PC-3 (cell line): ENCODE data around the gene ZBTB16. TPM values are rescaled to one million over a fixed set of nuclear protein-coding genes. Genes with fewer than 3 reads are reported as not detected.

Experiments
- ATAC-seq: fragments of 200-7000 bp; cut with Tn5 transposase; 2 replicates; pipeline ENCODE4 v1.9.1; 2020; ENCODE audit warnings: mild to moderate bottlenecking, moderate library complexity
- BruUV-seq: library from RNA; stranded (reverse); fragments of 400-500 nt; replicated peaks from 2 replicates; lab custom pipeline; 2021; lab: Mats Ljungman, UMichigan
- CTCF ChIA-PET: fragments of 300-600 bp; sonication (Branson Sonifier 250); formaldehyde crosslinking; loops from one replicate; lab custom pipeline; 2022; ENCODE audit warnings: antibody characterized with exemption; lab: Charles Lee
- POLR2A ChIA-PET: fragments of 300-600 bp; sonication (Branson Sonifier 250); formaldehyde crosslinking; loops from one replicate; lab custom pipeline; 2022; ENCODE audit warnings: antibody characterized with exemption; ENCODE audit not compliant: unreplicated experiment; lab: Charles Lee
- DNase-seq: peaks from one replicate; pipeline ENCODE4 v3.0.0-alpha.2; 2015
- H2AFZ ChIP-seq: fragments of 300-600 bp; sonication (generic); 2 replicates; pipeline ENCODE4 v1.6.0; 2016; ENCODE audit warnings: antibody characterized with exemption, low read length
- H3F3A ChIP-seq: fragments of 300-600 bp; sonication (generic); one replicate; pipeline ENCODE4 v1.6.0; 2017; ENCODE audit warnings: antibody characterized with exemption, low read length, control low read depth, mild to moderate bottlenecking; ENCODE audit not compliant: unreplicated experiment
- H3K27ac ChIP-seq: fragments of 300-600 bp; sonication (generic); 2 replicates; pipeline ENCODE4 v1.5.1; 2016; ENCODE audit warnings: mild to moderate bottlenecking, low read length
- H3K27me3 ChIP-seq: fragments of 300-600 bp; sonication (generic); 2 replicates; pipeline ENCODE4 v1.6.1; 2016; ENCODE audit warnings: low read length, mixed read lengths
- H3K36me3 ChIP-seq: fragments of 300-600 bp; sonication (generic); 2 replicates; pipeline ENCODE4 v1.6.1; 2016; ENCODE audit warnings: low read depth, mixed run types, low read length, mixed read lengths
- H3K4me1 ChIP-seq: fragments of 300-600 bp; sonication (generic); 2 replicates; pipeline ENCODE4 v1.5.1; 2016; ENCODE audit warnings: low read length; ENCODE audit not compliant: insufficient read depth
- H3K4me2 ChIP-seq: fragments of 300-600 bp; sonication (generic); 2 replicates; pipeline ENCODE4 v1.6.0; 2016; ENCODE audit warnings: low read length
- H3K4me3 ChIP-seq: fragments of 300-600 bp; sonication (generic); 2 replicates; pipeline ENCODE4 v1.5.1; 2016; ENCODE audit warnings: mild to moderate bottlenecking, low read length, mixed read lengths
- H3K79me2 ChIP-seq: fragments of 300-600 bp; sonication (generic); 2 replicates; pipeline ENCODE4 v1.6.1; 2017; ENCODE audit warnings: low read length, mixed read lengths
- H3K9ac ChIP-seq: fragments of 300-600 bp; sonication (generic); 2 replicates; pipeline ENCODE4 v1.6.0; 2016; ENCODE audit warnings: mild to moderate bottlenecking, low read length
- H3K9me2 ChIP-seq: fragments of 300-600 bp; sonication (generic); replicated peaks from 2 replicates; pipeline ENCODE4 v1.6.1; 2016; ENCODE audit warnings: mixed run types, low read length, mixed read lengths
- H3K9me3 ChIP-seq: fragments of 300-600 bp; sonication (generic); 2 replicates; pipeline ENCODE4 v1.6.1; 2016; ENCODE audit warnings: low read length, mixed read lengths
- H4K20me1 ChIP-seq: fragments of 300-600 bp; sonication (generic); 2 replicates; pipeline ENCODE4 v1.6.1; 2016; ENCODE audit warnings: low read length, mixed read lengths
- CTCF ChIP-seq: fragments of 300-600 bp; sonication (generic); conservative IDR thresholded peaks from 2 replicates; pipeline ENCODE4 v1.5.1; 2017; ENCODE audit warnings: antibody characterized with exemption, low read depth, mild to moderate bottlenecking, low read length
- EZH2 ChIP-seq: fragments of 300-600 bp; sonication (generic); IDR thresholded peaks from one replicate; pipeline ENCODE4 v1.6.1; 2017; ENCODE audit warnings: antibody characterized with exemption, mild to moderate bottlenecking, low read length; ENCODE audit not compliant: unreplicated experiment
- EZH2phosphoT487 ChIP-seq: fragments of 300-600 bp; sonication (generic); IDR thresholded peaks from 2 replicates; pipeline ENCODE4 v1.6.1; 2018; ENCODE audit warnings: mild to moderate bottlenecking, antibody characterized with exemption, low read length, borderline replicate concordance
- intact Hi-C: fragments of 100-400 bp; cut with micrococcal nuclease; formaldehyde crosslinking; loops from 2 replicates; pipeline ENCODE4 v1.9.0; 2023
- total RNA-seq: library from RNA; depleted of rRNA; stranded (reverse); fragments of >200 nt; gene quantifications from 2 replicates; pipeline ENCODE4 v1.2.3, GENCODE V29; 2014

ZBTB16 gene
- total RNA-seq, 1 experiment from 2014 or later: not detected

GRCh38 chr11:114015117-114015516, 44.4 kb upstream of the ZBTB16 start:
- Histone ChIP-seq H3F3A (no peaks in the 10 kb centered on the region), H3K4me3 (no peak overlapping the region), H3K4me1 (no peaks in the 10 kb centered on the region), H3K9ac (no peak overlapping the region), H4K20me1 (no peaks in the 10 kb centered on the region), H3K4me2 (no peak overlapping the region), H3K9me3 (no peaks in the 10 kb centered on the region), H3K27ac (no peak overlapping the region), H3K36me3 (no peaks in the 10 kb centered on the region), H2AFZ (no peak overlapping the region), H3K9me2 (no peaks in the 10 kb centered on the region), H3K79me2 (no peaks in the 10 kb centered on the region), H3K27me3 (peaks cover 11% of the 10 kb centered on the region; the same call in 1 of the 2 replicates)
- TF ChIP-seq CTCF: no peak
- no peak for TF ChIP-seq EZH2
- TF ChIP-seq EZH2phosphoT487: no peak
- intact Hi-C loops: no loop called here
- DNase-seq (no peak), ATAC-seq (no peak)
- no TSS peak for BruUV-seq
- CTCF ChIA-PET: interaction anchor here (0.7 kb wide), 1 partner anchor 547 kb away, joined by 3 read pairs; no protein-coding TSS in a partner anchor
- POLR2A ChIA-PET: no interaction called here

GRCh38 chr11:114016986-114017385, 42.5 kb upstream of the ZBTB16 start:
- no peak overlapping the region for H3K4me2 ChIP-seq
- ATAC-seq: no peak
- ChIA-PET POLR2A (no interaction called here), CTCF (no interaction called here)
- no peak overlapping the region for H3K4me3 ChIP-seq
- no peak for DNase-seq
- no peak overlapping the region for H2AFZ ChIP-seq
- no peak overlapping the region for H3K9ac ChIP-seq
- H3K27me3 ChIP-seq: peaks cover 11% of the 10 kb centered on the region; the same call in 1 of the 2 replicates
- intact Hi-C loops: no loop called here
- H3K9me3 ChIP-seq: no peaks in the 10 kb centered on the region
- H3K4me1 ChIP-seq: no peaks in the 10 kb centered on the region
- H3F3A ChIP-seq: no peaks in the 10 kb centered on the region
- H4K20me1 ChIP-seq: no peaks in the 10 kb centered on the region
- H3K36me3 ChIP-seq: no peaks in the 10 kb centered on the region
- H3K79me2 ChIP-seq: no peaks in the 10 kb centered on the region
- no TSS peak for BruUV-seq
- H3K27ac ChIP-seq: no peak overlapping the region
- H3K9me2 ChIP-seq: no peaks in the 10 kb centered on the region
- TF ChIP-seq CTCF (no peak), EZH2phosphoT487 (no peak), EZH2 (no peak)

GRCh38 chr11:114017723-114018122, 41.8 kb upstream of the ZBTB16 start:
- ATAC-seq: peak; percentile 18; the same call in 1 of the 2 replicates
- CTCF ChIA-PET: no interaction called here

More at GRCh38 chr11:114017723-114018122, 41.8 kb upstream of the ZBTB16 start:
- H4K20me1 ChIP-seq: no peaks in the 10 kb centered on the region
- no peak overlapping the region for H3K9ac ChIP-seq
- DNase-seq: peak; percentile 56
- H3K27ac ChIP-seq: no peak overlapping the region
- POLR2A ChIA-PET: no interaction called here
- TF ChIP-seq EZH2phosphoT487 (no peak), CTCF (no peak), EZH2 (no peak)
- peaks cover 4% of the 10 kb centered on the region; the same call in 1 of the 2 replicates for H3K27me3 ChIP-seq
- BruUV-seq: no TSS peak
- no peak overlapping the region for H3K4me3 ChIP-seq
- no peak overlapping the region for H3K4me2 ChIP-seq
- H3K36me3 ChIP-seq: no peaks in the 10 kb centered on the region
- no peak overlapping the region for H2AFZ ChIP-seq
- no peaks in the 10 kb centered on the region for H3K4me1 ChIP-seq
- no peaks in the 10 kb centered on the region for H3F3A ChIP-seq
- H3K9me3 ChIP-seq: no peaks in the 10 kb centered on the region
- H3K9me2 ChIP-seq: no peaks in the 10 kb centered on the region
- H3K79me2 ChIP-seq: no peaks in the 10 kb centered on the region
- intact Hi-C loops: no loop called here
